CD4-positive, alpha-beta memory T cell (primary cell): ENCODE data around the gene GAB4. TPM values are rescaled to one million over a fixed set of nuclear protein-coding genes. Genes with fewer than 3 reads are reported as not detected.

Experiments used
- CTCF ChIA-PET: fragments of 350-600 bp; sonication (Branson Sonifier 250); formaldehyde crosslinking; loops from one replicate; lab custom pipeline; 2021; ENCODE audit warnings: inconsistent platforms; ENCODE audit not compliant: partially characterized antibody; lab: Charles Lee
- POLR2A ChIA-PET: fragments of 350-600 bp; sonication (Branson Sonifier 250); formaldehyde crosslinking; loops from one replicate; lab custom pipeline; 2021; ENCODE audit not compliant: partially characterized antibody; lab: Charles Lee
- DNase-seq, 5 donors: peaks; one replicate each; pipeline versions ENCODE4 v3.0.0 to v3.0.0-alpha.2; 2020 to 2022; ENCODE audit warnings: mixed read lengths in 1 of 5
- H3K27ac ChIP-seq: one replicate; pipeline ENCODE4 v1.7.0; 2013; ENCODE audit warnings: low read depth, low read length
- H3K27me3 ChIP-seq: 2 replicates; pipeline ENCODE4 v1.7.0; 2013; ENCODE audit warnings: mild to moderate bottlenecking, low read length, moderate library complexity; ENCODE audit not compliant: insufficient read depth
- H3K36me3 ChIP-seq: 2 replicates; pipeline ENCODE4 v1.7.0; 2013; ENCODE audit warnings: mild to moderate bottlenecking, low read length, moderate library complexity; ENCODE audit not compliant: insufficient read depth
- H3K4me1 ChIP-seq: 2 replicates; pipeline ENCODE4 v1.7.0; 2013; ENCODE audit warnings: mild to moderate bottlenecking, low read length, moderate library complexity; ENCODE audit not compliant: insufficient read depth
- H3K4me3 ChIP-seq, 2 donors: one replicate each; pipeline ENCODE4 v1.7.0; 2013; ENCODE audit warnings: low read length in 2 of 2, mild to moderate bottlenecking in 1 of 2
- H3K9me3 ChIP-seq, 2 donors: one replicate each; pipeline ENCODE4 v1.7.0; 2013; ENCODE audit warnings: low read length in 2 of 2, control low read depth in 1 of 2; ENCODE audit not compliant: control insufficient read depth in 1 of 2
- H3K27ac Mint-ChIP-seq, 7 donors: one replicate each; pipeline ENCODE4 v1.8.0; 2020 to 2021; ENCODE audit warnings: mixed read lengths in 7 of 7, mild to moderate bottlenecking in 6 of 7, inconsistent platforms in 3 of 7, moderate library complexity in 3 of 7
- H3K27me3 Mint-ChIP-seq, 2 donors: one replicate each; pipeline ENCODE4 v1.8.0; 2020 to 2021; ENCODE audit warnings: mixed read lengths in 2 of 2
- H3K36me3 Mint-ChIP-seq, 2 donors: one replicate each; pipeline ENCODE4 v1.8.0; 2020 to 2021; ENCODE audit warnings: mixed read lengths in 2 of 2, inconsistent platforms in 1 of 2, mild to moderate bottlenecking in 1 of 2
- H3K4me1 Mint-ChIP-seq, 4 donors: one replicate each; pipeline ENCODE4 v1.8.0; 2020 to 2021; ENCODE audit warnings: mixed read lengths in 4 of 4, mild to moderate bottlenecking in 1 of 4
- H3K4me3 Mint-ChIP-seq, 8 donors: one replicate each; pipeline ENCODE4 v1.8.0; 2020 to 2021; ENCODE audit warnings: mixed read lengths in 8 of 8, mild to moderate bottlenecking in 7 of 8, moderate library complexity in 6 of 8, inconsistent platforms in 3 of 8
- H3K9me3 Mint-ChIP-seq, 8 donors: one replicate each; pipeline ENCODE4 v1.8.0; 2020 to 2021; ENCODE audit warnings: mixed read lengths in 8 of 8, mild to moderate bottlenecking in 5 of 8, inconsistent platforms in 3 of 8, moderate library complexity in 1 of 8
- intact Hi-C: fragments of 100-400 bp; cut with micrococcal nuclease; formaldehyde crosslinking; loops from one replicate; pipeline ENCODE4 v1.15.1; 2023
- polyA plus RNA-seq, 2 donors: library from polyadenylated mRNA; unstranded; fragments of 300-500 nt; fragmentation: Illumina TruSeq; gene quantifications; one replicate each; pipeline ENCODE4 v1.2.3, GENCODE V29; 2021
- total RNA-seq, 2 experiments: library from RNA; stranded (reverse); gene quantifications; one replicate each; pipeline ENCODE4 v1.2.3, GENCODE V29; 2021

GAB4 gene
- total and polyA plus RNA-seq, 4 experiments from 2014 or later = not detected

- Histone ChIP-seq H3K27ac (no peak overlapping the region), H3K27me3 (no peaks in the 10 kb centered on the region), H3K4me1 (no peaks in the 10 kb centered on the region), H3K36me3 (no peaks in the 10 kb centered on the region), H3K4me3 (no peak overlapping the region), H3K9me3 (no peaks in the 10 kb centered on the region)
- Mint-ChIP-seq H3K4me1 (peaks cover 0 to 3% (median 0%) of the 10 kb centered on the region in 4 donors), H3K27ac (no peak overlapping the region), H3K4me3 (no peak overlapping the region), H3K9me3 (no peaks in the 10 kb centered on the region), H3K27me3 (no peaks in the 10 kb centered on the region), H3K36me3 (no peaks in the 10 kb centered on the region)
- ChIA-PET POLR2A (no interaction called here), CTCF (no interaction called here)
- intact Hi-C loops = no loop called here
- DNase-seq = no peak
These were observed 50.2 kb downstream of the GAB4 start for GRCh38 chr22:16957781-16958180.

GRCh38 chr22:16956290-16956689 lies 51.7 kb downstream of the GAB4 start:
- Histone ChIP-seq H3K9me3 (no peaks in the 10 kb centered on the region), H3K4me3 (no peak overlapping the region), H3K27ac (no peak overlapping the region), H3K4me1 (no peaks in the 10 kb centered on the region), H3K36me3 (no peaks in the 10 kb centered on the region), H3K27me3 (no peaks in the 10 kb centered on the region)
- DNase-seq = no peak
- Mint-ChIP-seq H3K27me3 (no peaks in the 10 kb centered on the region), H3K36me3 (no peaks in the 10 kb centered on the region), H3K27ac (no peak overlapping the region), H3K9me3 (no peaks in the 10 kb centered on the region), H3K4me1 (peaks cover 0 to 3% (median 0%) of the 10 kb centered on the region in 4 donors), H3K4me3 (no peak overlapping the region)
- CTCF ChIA-PET = no interaction called here
- POLR2A ChIA-PET = no interaction called here
- intact Hi-C loops = no loop called here

- Mint-ChIP-seq H3K27ac (no peak overlapping the region), H3K9me3 (no peaks in the 10 kb centered on the region), H3K4me3 (no peak overlapping the region), H3K4me1 (peaks cover 0 to 3% (median 0%) of the 10 kb centered on the region in 4 donors), H3K27me3 (no peaks in the 10 kb centered on the region), H3K36me3 (no peaks in the 10 kb centered on the region)
- Histone ChIP-seq H3K4me1 (no peaks in the 10 kb centered on the region), H3K36me3 (no peaks in the 10 kb centered on the region), H3K9me3 (no peaks in the 10 kb centered on the region), H3K27me3 (no peaks in the 10 kb centered on the region), H3K27ac (no peak overlapping the region), H3K4me3 (no peak overlapping the region)
- DNase-seq = peak in 1 of 5 donors; percentile 3
- CTCF ChIA-PET = interaction anchor here (1.1 kb wide), 1 partner anchor 103 kb away, joined by 3 read pairs; no protein-coding TSS in a partner anchor
- intact Hi-C loops = no loop called here
- POLR2A ChIA-PET = no interaction called here
These were observed 52.3 kb downstream of the GAB4 start for GRCh38 chr22:16955678-16956210.

- H3K27ac ChIP-seq = no peak overlapping the region
- POLR2A ChIA-PET = no interaction called here
- no peak for DNase-seq
- no peaks in the 10 kb centered on the region for H3K36me3 ChIP-seq
- no peaks in the 10 kb centered on the region for H3K9me3 Mint-ChIP-seq
- no peaks in the 10 kb centered on the region for H3K27me3 ChIP-seq
- intact Hi-C loops = no loop called here
- H3K27ac Mint-ChIP-seq = peak overlapping the region in 1 of 7 donors; percentile 57
- no peak overlapping the region for H3K4me3 Mint-ChIP-seq
- H3K4me1 ChIP-seq = no peaks in the 10 kb centered on the region
- no peaks in the 10 kb centered on the region for H3K9me3 ChIP-seq
- CTCF ChIA-PET = interaction anchor here (1.1 kb wide), 1 partner anchor 104 kb away, joined by 3 read pairs; no protein-coding TSS in a partner anchor
- no peaks in the 10 kb centered on the region for H3K36me3 Mint-ChIP-seq
- H3K27me3 Mint-ChIP-seq = no peaks in the 10 kb centered on the region
- peaks cover 0 to 3% (median 0%) of the 10 kb centered on the region in 4 donors for H3K4me1 Mint-ChIP-seq
- no peak overlapping the region for H3K4me3 ChIP-seq
These were observed 52.9 kb downstream of the GAB4 start for GRCh38 chr22:16955081-16955480.

GRCh38 chr22:16954060-16954403 lies 54.0 kb downstream of the GAB4 start:
- H3K4me3 Mint-ChIP-seq = no peak overlapping the region
- ChIA-PET CTCF (no interaction called here), POLR2A (no interaction called here)
- intact Hi-C loops = no loop called here
- Histone ChIP-seq H3K4me3 (no peak overlapping the region), H3K36me3 (no peaks in the 10 kb centered on the region), H3K27ac (no peak overlapping the region), H3K4me1 (no peaks in the 10 kb centered on the region), H3K27me3 (no peaks in the 10 kb centered on the region), H3K9me3 (no peaks in the 10 kb centered on the region)
- H3K27me3 Mint-ChIP-seq = peaks cover 0 to 1% of the 10 kb centered on the region in 2 donors
- no peaks in the 10 kb centered on the region for H3K9me3 Mint-ChIP-seq
- no peak overlapping the region for H3K27ac Mint-ChIP-seq
- H3K36me3 Mint-ChIP-seq = no peaks in the 10 kb centered on the region
- peaks cover 0 to 4% (median 1%) of the 10 kb centered on the region in 4 donors for H3K4me1 Mint-ChIP-seq
- DNase-seq = no peak

GRCh38 chr22:16953206-16954059 lies 54.6 kb downstream of the GAB4 start:
- H3K9me3 Mint-ChIP-seq = no peaks in the 10 kb centered on the region
- H3K9me3 ChIP-seq = no peaks in the 10 kb centered on the region
- CTCF ChIA-PET = no interaction called here

GRCh38 chr22:16949561-16949960 lies 58.5 kb downstream of the GAB4 start:
- Mint-ChIP-seq H3K27ac (no peak overlapping the region), H3K27me3 (peaks cover 0 to 1% of the 10 kb centered on the region in 2 donors), H3K36me3 (no peaks in the 10 kb centered on the region), H3K4me1 (peaks cover 0 to 4% (median 0%) of the 10 kb centered on the region in 4 donors), H3K4me3 (no peak overlapping the region), H3K9me3 (no peaks in the 10 kb centered on the region)
- H3K9me3 ChIP-seq = no peaks in the 10 kb centered on the region
- CTCF ChIA-PET = no interaction called here
- H3K27me3 ChIP-seq = no peaks in the 10 kb centered on the region
- H3K36me3 ChIP-seq = no peaks in the 10 kb centered on the region
- POLR2A ChIA-PET = no interaction called here
- DNase-seq = no peak
- intact Hi-C loops = no loop called here
- H3K4me1 ChIP-seq = no peaks in the 10 kb centered on the region
- H3K27ac ChIP-seq = no peak overlapping the region
- no peak overlapping the region for H3K4me3 ChIP-seq

More at GRCh38 chr22:16953206-16954059, 54.6 kb downstream of the GAB4 start:
- no peak overlapping the region for H3K4me3 ChIP-seq
- H3K27me3 ChIP-seq = no peaks in the 10 kb centered on the region
- H3K36me3 ChIP-seq = no peaks in the 10 kb centered on the region
- peaks cover 0 to 1% of the 10 kb centered on the region in 2 donors for H3K27me3 Mint-ChIP-seq
- H3K27ac Mint-ChIP-seq = peak overlapping the region in 1 of 7 donors; percentile 38
- intact Hi-C loops = no loop called here
- no peak overlapping the region for H3K27ac ChIP-seq
- H3K4me1 ChIP-seq = no peaks in the 10 kb centered on the region
- H3K36me3 Mint-ChIP-seq = no peaks in the 10 kb centered on the region
- DNase-seq = no peak
- H3K4me3 Mint-ChIP-seq = no peak overlapping the region
- POLR2A ChIA-PET = no interaction called here
- peaks cover 0 to 4% (median 1%) of the 10 kb centered on the region in 4 donors for H3K4me1 Mint-ChIP-seq
